SK-N-SH (cell line): Measurements from ENCODE around the gene AHDC1.
"Not testable (repeated sequence)": the region's sequence is repeated elsewhere in the genome, so short reads cannot be mapped to it uniquely, and the experiment has no call there.

ENCODE experiments used
- CTCF ChIP-seq: fragments of 200-600 bp; sonication (generic); IDR thresholded peaks from 2 replicates; pipeline ENCODE4 v1.6.1; 2017; ENCODE audit warnings: antibody characterized with exemption, mild to moderate bottlenecking, moderate library complexity
- EP300 ChIP-seq, 2 experiments: IDR thresholded peaks; 2 replicates each; pipeline versions ENCODE4 v1.4.0 to v1.6.1; 2012; ENCODE audit warnings: borderline replicate concordance in 1 of 2, low read depth in 1 of 2, low read length in 1 of 2
- EZH2phosphoT487 ChIP-seq: fragments of 200-600 bp; sonication (generic); IDR thresholded peaks from 2 replicates; pipeline ENCODE4 v1.6.1; 2017; ENCODE audit warnings: low read depth, mixed run types, mild to moderate bottlenecking, antibody characterized with exemption, moderate library complexity, borderline replicate concordance
- MXI1 ChIP-seq: IDR thresholded peaks from 2 replicates; pipeline ENCODE4 v1.6.1; 2012; ENCODE audit warnings: mild to moderate bottlenecking, low read depth, low read length, improper control_type of control experiment
- POLR2AphosphoS5 ChIP-seq: IDR thresholded peaks from 2 replicates; pipeline ENCODE4 v1.6.1; 2012; ENCODE audit warnings: low read depth, low read length
- RAD21 ChIP-seq: IDR thresholded peaks from 2 replicates; pipeline ENCODE4 v1.6.1; 2012; ENCODE audit warnings: mild to moderate bottlenecking, low read length
- RFX5 ChIP-seq: IDR thresholded peaks from 2 replicates; pipeline ENCODE4 v1.6.1; 2012; ENCODE audit warnings: mild to moderate bottlenecking, improper control_type of control experiment, low read length
- RXRA ChIP-seq: IDR thresholded peaks from 2 replicates; pipeline ENCODE4 v1.4.0; 2012; ENCODE audit warnings: low read depth, mild to moderate bottlenecking, borderline replicate concordance
- SIN3A ChIP-seq: IDR thresholded peaks from 2 replicates; pipeline ENCODE4 v1.6.1; 2012; ENCODE audit warnings: low read depth, mild to moderate bottlenecking, low read length, moderate library complexity, borderline replicate concordance

GRCh38 chr1:27640514-27640913 is 36.6 kb upstream of the AHDC1 start:
- TF ChIP-seq CTCF; EP300 (IDR thresholded peaks at IDR 0.05; ENCODE audit: borderline replicate concordance in 1 of 2, low read depth in 1 of 2, low read length in 1 of 2); RAD21; RFX5; SIN3A; RXRA; POLR2AphosphoS5; MXI1; EZH2phosphoT487: not testable (repeated sequence)
